Measurements from ENCODE around the gene TP53BP1.

GRCh38 chr15:43410572-43411214 is 82.3 kb downstream of the TP53BP1 start:
- TF ChIP-seq CTCF (IDR thresholded peaks at IDR 0.05): no peak
- no peak for TF ChIP-seq POLR2A (IDR thresholded peaks at IDR 0.05)

All from esophagus squamous epithelium (tissue), 4 donors.